A549 (cell line): ENCODE data around the gene EEF1AKMT1.

Source experiments
- CTCF ChIP-seq: fragments of >200 bp; sonication (Bioruptor Twin); formaldehyde crosslinking; IDR thresholded peaks from 3 replicates; pipeline ENCODE4 v1.5.1; 2016
- ELK1 ChIP-seq: fragments of 150-350 bp; IDR thresholded peaks from 2 replicates; pipeline ENCODE4 v1.6.1; 2014; ENCODE audit warnings: low read depth, mild to moderate bottlenecking, low read length
- MAFK ChIP-seq: fragments of 450-650 bp; IDR thresholded peaks from 2 replicates; pipeline ENCODE4 v1.6.1; 2014; ENCODE audit not compliant: partially characterized antibody
- NFE2L2 ChIP-seq: fragments of 150-350 bp; conservative IDR thresholded peaks from 2 replicates; pipeline ENCODE4 v1.6.1; 2014; ENCODE audit warnings: low read length
- POLR2A ChIP-seq: IDR thresholded peaks from 2 replicates; pipeline ENCODE4 v1.6.1; 2012; ENCODE audit warnings: mild to moderate bottlenecking, low read length
- RARB ChIP-seq: fragments of 250-450 bp; sonication (Bioruptor Pico); IDR thresholded peaks from 2 replicates; pipeline ENCODE4 v1.8.0; 2021; ENCODE audit warnings: mild to moderate bottlenecking, moderate library complexity
- TF ChIP-seq, protein P1 (sequence below): IDR thresholded peaks from 2 replicates; pipeline ENCODE4 v1.6.1; 2012

GRCh38 chr13:20774746-20775145, 985 bp upstream of the EEF1AKMT1 start:
- peak; percentile 51 for TF ChIP-seq MAFK
- TF ChIP-seq CTCF, result no peak
- TF ChIP-seq NFE2L2, result no peak
- TF ChIP-seq POLR2A, result no peak
- TF ChIP-seq ELK1, result no peak
- TF ChIP-seq, protein P1, sequence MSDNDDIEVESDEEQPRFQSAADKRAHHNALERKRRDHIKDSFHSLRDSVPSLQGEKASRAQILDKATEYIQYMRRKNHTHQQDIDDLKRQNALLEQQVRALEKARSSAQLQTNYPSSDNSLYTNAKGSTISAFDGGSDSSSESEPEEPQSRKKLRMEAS, result no peak
- no peak for TF ChIP-seq RARB (CRISPR knock-in tag)
